ENCODE measurements around the gene CPT1B.

CPT1B gene

DNA sequence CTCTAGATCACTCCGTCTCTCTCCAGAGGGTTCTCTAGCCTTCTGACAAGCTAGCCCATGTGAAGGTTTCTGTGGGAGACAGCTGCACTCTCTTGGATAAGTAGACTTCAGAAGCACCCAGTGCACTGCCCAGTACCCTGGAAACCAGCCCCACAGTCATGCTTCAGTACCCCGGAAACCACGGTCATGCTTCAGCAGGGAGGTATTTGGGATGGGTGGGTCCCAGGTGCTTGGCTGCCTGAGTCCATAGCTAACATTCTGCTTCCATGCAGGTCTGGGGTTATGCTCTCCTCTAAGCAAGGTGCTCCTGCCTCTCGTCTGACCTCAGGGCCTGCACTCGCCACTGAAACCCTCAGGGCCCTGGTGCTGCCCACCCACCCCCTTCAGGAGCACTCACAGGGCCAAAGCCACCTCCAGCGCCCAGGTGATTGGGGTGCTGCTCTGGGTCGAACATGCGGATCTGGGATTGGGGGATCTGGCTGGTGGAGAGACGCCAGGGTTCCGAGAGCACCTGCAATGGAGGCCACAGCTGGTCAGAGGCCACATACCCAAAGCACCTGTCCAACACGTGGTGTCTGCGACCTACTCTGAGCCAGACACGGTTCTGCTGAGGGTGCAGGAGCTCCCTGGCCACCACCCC is 8.2 kb downstream of the CPT1B start:
- peak; percentile 26 for DNase-seq (ENCODE audit: low spot score)

DNA sequence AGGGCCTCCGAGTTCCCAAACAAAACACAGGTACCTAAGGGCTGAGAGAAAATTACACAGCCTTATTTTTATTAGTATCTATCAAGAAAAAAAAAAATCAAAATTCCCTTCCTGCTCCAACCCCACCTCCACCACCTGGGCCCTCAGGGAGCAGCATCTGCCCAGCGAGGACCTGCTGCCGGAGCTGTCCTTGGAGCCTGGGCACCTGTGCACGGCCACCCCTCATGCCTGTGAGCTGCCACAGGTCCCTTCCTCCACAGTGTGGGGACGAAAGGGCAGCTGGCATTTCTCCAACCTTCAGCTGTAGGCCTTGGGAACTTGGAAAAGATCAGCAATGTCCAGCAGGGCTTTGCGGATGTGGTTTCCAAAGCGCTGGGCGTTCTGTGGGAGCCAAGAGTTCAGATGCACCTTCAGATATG is 9.2 kb downstream of the CPT1B start:
- DNase-seq (ENCODE audit: low spot score), result peak; percentile 36

DNA sequence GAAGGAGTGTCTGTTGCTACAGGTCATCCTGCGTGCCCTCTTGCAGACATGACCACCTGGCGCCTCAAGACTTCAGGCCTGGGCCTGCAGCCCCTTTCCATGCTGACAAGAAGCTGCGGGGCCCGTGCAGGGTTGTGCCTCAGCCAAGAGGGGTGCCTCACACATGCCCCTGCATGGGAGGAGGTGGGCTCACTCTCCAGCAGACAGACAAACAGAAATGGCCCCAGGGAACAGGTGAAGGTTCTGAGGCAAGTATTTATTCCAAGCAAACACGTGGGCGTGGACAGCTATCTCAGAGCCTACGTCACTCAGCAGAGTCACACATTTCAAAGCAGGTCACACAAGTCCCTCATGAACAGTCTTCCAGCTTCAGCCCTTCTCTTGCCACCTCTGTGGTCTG is 9.6 kb downstream of the CPT1B start:
- peak; percentile 38 for DNase-seq (ENCODE audit: low spot score)

DNA sequence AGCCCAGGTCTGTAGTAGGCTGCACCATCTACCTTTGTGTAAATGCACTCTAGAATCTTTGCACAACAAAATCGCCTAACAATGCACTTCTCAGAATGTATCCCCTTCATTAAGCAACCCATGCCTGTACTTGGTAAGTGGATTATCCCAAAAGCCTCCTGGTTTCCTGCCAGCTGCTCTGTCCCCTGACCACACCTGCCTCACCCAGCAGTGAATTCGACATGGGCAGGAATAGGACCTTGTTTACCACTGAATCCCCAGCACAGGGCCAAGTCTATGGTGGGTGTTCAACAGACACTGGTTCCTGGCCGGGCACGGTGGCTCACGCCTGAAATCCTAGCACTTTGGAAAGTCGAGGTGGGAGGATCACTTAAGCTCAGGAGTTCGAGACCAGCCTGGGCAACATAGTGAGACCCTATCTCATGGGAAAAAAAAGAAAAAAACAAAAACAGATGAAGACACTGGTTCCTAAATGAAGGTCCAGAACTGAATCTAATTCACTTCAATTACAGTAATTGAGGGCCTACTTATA is 10.4 kb downstream of the CPT1B start:
- no peak for DNase-seq (ENCODE audit: low spot score)

DNA sequence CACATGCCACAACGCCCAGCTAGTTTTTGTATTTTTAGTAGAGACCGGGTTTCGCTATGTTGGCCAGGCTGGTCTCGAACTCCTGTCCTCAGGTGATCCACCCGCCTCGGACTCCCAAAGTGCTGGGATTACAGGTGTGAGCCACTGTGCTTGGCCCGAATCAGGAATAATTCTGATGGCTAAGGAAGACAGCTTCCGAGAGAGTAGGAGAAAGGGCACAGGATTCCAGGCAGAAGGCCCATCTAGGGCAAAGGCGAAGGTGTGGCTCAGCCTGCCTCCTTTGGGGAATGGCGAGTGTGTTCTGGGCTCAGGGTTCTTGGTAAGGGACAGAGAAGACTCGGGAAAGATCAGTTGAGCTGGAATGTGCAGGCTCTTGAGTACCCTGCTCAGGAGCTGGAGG is 13.9 kb downstream of the CPT1B start:
- no peak for DNase-seq (ENCODE audit: low spot score)

DNA sequence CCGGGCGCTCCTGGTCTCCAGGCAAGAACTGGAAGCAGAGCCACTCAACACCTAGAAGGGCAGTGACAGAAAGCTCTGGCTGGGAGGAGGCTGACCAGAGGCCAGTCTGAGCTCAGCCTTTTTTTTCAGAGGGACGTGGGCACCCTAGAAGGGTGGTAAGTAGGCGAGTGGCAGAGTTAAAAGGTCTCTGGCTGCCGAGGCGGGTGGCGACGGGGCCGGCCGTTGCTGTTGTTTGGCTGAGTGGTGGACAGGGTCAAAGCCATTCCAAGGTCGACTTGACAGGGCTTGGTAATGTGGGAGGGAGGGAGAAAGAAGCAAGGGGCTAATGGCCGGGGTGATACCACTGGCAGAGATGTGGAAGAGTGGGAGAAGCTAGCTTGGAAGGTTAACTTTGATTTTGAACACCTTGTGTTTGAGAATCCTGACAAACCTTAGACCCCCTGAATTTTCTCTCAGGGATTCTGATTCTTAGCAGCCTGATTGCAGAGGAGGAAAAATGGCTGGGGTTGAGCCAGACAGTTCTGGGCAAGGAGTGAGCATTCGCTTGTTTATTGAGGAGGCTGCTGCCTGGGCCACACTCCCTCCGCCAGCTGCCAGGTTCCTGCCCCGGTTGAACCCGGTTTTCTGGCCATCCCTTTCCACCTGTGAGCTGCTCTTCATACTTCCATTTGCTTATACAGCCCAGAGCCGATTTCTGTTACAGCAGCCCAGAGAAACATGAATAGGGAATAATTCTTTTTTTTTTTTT is 14.6 kb downstream of the CPT1B start:
- no peak for DNase-seq (ENCODE audit: low spot score)

DNA sequence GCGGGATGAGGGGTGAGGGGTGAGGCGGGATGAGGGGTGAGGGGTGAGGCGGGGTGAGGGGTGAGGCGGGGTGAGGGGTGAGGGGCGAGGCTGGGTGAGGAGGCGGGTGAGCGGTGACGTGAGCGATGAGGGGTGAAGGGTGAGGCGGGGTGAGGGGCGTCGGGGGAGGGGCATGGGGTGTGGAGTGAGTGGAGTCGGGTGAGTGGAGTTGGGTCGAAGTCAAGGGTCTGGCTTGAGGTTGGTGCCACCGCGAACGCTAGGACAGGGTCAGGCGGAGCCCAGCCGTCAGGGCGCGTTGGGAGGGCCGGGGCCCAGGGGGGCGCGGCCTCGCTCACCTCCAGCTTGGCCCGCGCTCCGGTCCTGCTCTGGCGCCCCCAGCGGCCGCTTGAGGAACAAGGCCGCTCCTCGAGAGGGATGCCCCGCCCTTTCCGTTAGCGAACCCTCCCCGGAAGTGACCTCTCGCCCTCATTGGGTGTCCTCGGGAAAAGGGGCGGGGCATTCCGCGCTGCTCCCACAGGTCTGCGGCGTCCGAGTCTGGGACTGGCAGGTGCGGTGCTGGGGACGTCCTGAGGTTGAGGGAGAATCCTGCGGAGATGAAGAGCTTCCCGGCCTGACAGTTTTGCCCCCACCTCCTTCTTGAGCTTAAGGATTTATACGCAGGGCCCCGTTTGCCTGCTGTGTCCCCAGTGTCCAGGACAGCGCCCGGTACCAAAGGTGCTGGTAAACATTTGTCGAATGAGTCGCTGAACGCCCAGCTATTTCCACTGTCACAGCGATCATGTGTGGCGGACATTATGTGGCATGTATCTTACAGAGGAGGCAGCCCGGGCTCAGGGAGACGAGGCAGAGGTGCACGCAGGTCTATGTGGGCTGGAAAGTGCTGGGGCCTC is 15.5 kb downstream of the CPT1B start, which contains the start of gene SYCE3:
Gene SYCE3, minus strand, starts transcription at position 397 of the 890 bp plus-strand sequence. CDS start 6,514 bp downstream, outside the sequence.
- DNase-seq (ENCODE audit: low spot score), result peak; percentile 99

DNA sequence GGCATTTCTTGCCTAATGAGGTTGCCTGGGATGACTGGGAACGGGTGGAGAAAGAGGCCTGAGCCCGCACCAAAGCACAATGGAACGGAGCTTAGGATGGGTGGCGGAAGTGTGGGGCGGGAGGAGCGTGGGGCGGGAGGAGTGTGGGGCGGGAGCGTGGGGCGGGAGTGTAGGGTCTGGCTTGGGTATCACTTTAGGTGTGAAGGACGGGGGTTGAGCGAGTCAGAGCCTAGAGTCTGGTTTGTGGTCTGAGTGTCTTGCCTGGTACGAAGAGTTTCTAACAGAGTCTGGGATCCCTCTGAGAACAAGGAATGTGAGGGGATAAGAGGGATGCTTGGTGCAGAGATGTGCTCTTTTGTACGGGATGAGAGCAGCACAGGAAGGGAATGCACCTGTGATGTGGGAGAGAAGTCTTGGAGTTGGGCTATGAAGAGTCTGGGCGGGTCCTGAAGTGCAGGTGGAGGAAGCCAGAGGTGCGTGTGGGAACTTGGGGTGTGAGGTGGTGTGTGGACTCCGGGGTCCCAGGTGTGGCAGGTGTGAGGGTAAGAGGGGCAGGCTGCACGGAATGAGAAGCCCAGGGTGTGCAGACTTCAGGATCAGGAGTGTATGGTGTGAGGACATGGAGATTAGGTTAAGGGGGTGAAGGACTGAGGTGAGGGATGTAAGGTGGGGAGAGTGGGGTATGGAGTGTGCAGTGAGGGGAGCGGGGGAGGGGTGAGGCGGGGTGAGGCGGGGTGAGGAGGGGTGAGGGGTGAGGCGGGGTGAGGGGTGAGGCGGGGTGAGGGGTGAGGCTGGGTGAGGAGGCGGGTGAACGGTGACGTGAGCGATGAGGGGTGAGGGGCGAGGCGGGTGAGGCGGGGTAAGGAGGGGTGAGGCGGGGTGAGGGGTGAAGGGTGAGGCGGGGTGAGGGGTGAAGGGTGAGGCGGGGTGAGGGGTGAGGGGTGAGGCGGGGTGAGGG is 16.5 kb downstream of the CPT1B start:
- no peak for DNase-seq (ENCODE audit: low spot score)

DNA sequence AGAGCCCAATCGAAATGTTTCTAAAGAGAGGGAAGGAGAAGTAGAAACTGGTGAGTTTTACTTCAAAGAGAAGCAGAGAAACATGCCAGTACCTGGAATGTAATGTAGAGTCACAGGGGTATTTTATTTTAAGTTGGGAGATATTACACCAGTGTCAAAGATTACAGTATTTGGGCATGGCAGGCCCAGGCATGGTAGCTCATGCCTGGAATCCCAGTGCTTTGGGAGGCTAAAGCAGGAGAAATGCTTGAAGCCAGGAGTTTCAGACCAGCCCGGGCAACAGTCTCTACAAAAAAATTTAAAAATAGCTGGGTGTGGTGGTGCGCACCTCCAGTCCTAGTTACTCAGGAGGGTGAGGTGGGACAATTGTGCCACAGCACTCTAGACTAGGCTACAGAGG is 18.2 kb downstream of the CPT1B start:
- DNase-seq (ENCODE audit: low spot score), result no peak

DNA sequence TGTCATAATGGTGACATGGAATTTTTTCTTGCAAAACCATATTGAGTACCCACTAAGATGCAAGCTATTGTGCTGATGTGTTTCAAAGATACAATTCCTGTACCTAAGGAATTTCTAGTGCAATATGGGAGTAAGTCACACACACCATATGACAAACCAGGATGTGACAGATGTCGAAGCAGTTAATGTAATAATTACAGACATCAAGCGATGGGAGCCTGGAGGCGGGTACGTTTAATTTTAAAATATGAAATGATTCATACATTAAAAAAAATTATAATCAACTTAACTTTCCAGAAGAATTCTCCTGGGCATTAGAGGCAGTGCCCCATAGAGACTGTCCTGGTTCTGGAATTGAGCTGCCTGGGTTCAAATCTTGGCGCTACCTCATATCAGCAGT is 21.5 kb downstream of the CPT1B start:
- DNase-seq (ENCODE audit: low spot score), result no peak

DNA sequence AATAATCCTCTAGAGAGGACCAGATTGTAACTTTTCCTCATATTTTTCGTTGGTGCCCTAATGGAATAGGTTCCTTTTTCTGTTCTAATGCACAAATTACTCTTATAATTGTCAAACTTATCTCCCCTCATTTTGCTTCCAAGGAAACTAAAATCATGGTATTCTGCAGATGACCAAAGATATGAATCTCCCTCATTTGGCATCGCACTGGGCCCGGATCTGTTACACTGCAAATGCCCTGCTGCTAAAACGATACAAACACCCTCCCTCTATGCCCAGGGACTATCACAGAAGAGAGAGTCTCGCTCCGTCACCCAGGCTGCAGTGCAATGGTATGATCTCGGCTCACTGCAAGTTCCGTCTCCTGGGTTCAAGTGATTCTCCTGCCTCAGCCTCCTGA is 24.9 kb downstream of the CPT1B start:
- no peak for DNase-seq (ENCODE audit: low spot score)

DNA sequence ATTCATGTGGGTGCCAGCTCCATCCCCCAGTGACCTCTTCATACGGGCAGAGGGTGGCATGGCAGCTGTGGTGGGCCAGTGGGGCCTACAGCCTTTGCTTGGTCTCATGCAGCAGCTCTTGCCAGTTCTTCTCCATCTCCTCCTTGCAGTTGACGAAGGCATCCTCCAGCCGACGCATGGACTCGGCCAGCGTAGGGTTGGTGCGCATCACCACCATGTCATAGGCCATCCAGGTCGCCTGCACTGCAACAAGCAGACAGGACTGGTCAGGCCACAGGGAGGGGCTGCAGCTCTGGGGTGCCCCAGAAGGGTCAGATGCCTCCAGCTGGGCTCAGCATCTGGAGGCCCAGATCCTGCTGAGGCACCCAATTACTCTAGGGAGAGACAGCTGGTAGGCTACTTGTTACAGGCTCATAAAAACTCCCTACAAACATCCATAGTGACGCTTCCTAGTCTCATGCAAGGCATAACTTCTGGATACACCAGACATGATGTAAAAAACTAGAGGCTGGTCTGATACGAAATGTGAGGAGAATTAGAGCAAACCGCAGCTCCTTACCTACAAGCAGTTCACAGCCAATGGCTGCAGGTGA is 27.0 kb downstream of the CPT1B start:
- DNase-seq (ENCODE audit: low spot score), result no peak

DNA sequence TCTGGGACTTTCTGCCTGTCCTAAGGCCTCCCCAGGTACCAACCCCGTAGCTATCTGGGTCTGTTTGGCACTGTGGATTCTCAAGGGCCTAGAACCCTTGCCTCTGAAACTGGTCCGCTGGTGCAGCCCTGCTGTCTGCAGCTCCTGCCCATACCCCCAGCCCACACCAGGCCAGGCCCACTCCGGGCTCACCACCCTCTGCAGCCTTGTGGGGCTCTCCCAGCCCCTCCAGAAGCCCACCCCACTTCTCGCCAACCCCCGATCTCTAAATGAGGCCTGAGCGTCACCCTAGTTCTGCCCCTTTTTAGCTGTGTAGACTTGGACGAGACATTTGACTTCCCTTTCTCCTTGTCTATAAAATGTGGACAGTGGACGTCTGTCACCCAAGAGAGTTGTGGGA is 27.8 kb downstream of the CPT1B start:
- DNase-seq (ENCODE audit: low spot score), result no peak

DNA sequence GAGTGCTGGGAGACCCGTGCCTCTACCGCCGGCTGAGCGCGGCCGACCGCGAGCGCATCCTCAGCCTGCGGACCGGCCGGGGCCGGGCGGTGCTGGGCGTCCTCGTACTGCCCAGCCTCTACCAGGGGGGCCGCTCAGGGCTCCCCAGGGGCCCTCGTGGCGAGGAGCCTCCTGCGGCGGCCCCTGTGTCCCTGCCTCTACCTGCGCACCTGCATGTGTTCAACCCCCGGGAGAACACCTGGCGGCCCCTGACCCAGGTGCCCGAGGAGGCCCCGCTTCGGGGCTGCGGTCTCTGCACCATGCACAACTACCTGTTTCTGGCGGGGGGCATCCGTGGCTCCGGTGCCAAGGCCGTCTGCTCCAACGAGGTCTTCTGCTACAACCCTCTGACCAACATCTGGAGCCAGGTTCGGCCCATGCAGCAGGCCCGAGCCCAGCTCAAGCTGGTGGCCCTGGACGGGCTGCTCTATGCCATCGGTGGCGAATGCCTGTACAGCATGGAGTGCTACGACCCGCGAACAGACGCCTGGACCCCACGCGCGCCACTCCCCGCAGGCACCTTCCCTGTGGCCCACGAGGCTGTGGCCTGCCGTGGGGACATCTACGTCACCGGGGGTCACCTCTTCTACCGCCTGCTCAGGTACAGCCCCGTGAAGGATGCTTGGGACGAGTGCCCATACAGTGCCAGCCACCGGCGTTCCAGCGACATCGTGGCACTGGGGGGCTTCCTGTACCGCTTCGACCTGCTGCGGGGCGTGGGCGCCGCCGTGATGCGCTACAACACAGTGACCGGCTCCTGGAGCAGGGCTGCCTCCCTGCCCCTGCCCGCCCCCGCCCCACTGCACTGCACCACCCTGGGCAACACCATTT is 29.1 kb downstream of the CPT1B start:
- peak; percentile 46 for DNase-seq (ENCODE audit: low spot score)

DNA sequence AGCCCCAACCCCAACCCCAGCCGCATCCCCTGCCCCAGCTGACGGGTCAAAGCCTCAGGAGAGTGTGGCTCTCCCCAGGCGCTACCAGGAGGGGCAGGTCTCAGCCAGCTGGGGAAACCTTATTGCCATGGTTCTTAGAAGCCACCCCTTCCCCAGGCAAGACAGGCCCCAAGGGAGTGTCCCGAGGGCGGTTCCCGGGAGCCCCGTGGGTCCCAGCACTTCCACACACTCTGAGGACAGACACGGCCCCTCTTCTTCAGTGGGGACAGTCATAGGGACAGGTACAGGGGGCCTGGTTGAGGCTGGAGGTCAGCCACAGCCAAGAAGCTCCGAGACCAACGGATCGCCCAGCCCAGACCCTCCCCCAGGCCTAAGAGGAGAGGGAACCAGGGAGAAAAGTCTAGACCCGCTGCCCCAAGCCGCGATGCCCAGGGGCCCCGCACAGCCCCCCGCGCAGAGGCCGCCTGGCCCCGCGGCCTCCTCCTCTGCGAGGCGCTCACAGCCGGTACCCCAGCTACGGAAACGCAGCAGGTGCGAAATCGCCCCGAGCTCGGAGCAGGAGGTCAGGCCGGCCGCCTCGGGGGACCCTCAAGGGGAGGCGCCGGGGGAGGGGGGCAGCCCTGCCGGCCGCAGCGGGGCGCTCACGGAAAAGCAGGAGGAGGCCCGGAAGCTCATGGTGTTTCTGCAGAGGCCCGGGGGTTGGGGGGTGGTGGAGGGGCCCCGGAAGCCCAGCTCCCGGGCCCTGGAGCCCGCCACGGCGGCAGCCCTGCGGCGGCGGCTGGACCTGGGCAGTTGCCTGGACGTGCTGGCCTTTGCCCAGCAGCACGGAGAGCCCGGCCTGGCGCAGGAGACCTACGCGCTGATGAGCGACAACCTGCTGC is 29.9 kb downstream of the CPT1B start:
- no peak for DNase-seq (ENCODE audit: low spot score)

DNA sequence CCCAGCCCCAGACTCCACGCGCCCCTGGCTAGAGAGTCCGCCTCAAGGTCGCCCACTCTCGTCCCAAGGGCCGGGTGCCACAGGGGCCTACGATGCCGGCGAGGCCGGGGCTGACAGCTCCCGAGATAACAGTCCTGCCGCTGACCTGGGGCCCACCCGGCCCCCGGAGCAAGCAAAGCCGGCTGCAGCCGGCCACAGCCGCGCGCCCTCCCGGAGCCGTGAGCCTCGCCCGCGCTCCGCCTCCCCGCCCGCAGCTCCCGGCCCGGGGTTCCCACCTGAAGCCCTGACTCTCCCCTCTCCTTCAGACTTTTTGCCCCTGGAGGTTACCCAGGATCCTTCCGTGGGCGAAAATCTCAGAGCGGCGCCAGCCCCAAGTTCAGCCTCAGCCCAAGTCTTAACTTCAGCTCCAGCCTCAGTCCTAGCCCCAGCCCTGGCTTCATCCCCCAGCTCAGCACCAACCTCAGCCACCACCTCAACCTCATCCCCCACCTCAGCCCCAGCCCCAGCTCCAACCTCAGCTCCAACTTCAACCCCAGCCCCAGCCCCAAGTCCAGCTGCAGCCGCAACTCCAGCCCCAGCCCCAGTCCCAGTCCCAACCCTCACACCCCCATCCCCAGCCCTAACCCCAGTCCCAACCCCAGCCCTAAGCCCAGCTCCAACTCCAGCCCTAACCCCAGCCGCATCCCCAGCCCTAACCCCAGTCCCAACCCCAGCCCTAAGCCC is 30.8 kb downstream of the CPT1B start:
- DNase-seq (ENCODE audit: low spot score), result no peak

DNA sequence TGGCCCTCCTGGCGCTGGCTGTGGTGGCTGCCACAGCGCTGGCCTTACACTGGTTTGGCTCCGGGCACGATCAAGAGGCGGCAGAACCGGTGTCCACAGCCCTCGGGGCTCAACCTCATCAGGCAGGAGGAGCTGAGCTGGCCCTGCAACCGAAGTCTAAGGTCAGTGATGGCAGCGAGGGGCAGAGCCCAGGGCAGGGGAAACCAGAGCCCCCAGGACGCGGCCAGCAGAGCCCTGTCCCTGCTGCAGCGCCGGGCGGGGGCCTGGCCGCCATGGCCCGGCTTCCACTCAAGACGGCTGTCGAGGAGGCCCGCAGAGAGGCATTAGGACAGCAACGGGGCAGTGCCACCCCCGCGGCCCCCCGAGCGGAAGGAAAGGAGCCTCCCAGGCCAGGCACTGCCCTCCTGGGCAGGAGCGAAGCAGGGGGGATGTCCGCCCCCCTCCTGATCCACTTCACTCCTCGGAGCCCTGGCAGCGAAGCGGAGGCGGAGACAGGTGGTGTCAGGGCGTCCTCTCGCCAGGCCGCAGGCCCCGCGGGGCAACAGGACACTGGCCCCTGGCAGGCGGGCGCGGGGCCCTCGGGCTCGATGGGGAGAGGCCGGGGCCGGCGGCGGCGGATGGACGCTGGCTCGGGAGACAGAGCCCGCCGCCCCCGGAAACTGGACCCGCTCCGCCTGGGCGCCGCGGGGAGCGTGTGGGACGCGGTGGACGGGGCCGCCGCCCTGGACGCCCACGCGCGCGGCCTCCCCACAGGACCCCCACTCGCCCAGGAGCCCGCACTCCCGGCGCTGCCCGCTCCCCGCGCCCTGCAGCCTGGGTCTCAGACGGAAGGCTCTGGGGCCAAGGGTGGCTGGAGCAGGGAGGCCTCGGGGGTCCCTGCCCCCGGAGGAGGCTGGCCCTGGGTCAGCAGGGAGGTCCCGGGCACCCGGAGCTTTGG is 31.6 kb downstream of the CPT1B start:
- no peak for DNase-seq (ENCODE audit: low spot score)
